HG03460 (cell line): ENCODE measurements around the gene PLXNA3.
A peak's percentile ranks its signal among the peaks of the same experiment; 100 is the strongest.

ENCODE experiments used
- ATAC-seq: cut with Tn5 transposase; IDR thresholded peaks from one replicate; pipeline ENCODE4 v1.9.1; 2021; ENCODE audit not compliant: unreplicated experiment

The PLXNA3 gene

GRCh38 chrX:154525606-154526490 lies 67.8 kb downstream of the PLXNA3 start:
- no peak for ATAC-seq

GRCh38 chrX:154526901-154527675 lies 69.0 kb downstream of the PLXNA3 start:
- peak; percentile 85 for ATAC-seq
